HCT116 (cell line): Measurements from ENCODE around the gene TBC1D21. TPM values are rescaled to one million over a fixed set of nuclear protein-coding genes. Genes with fewer than 3 reads are reported as not detected.

ENCODE experiments used
- ATAC-seq: fragments of 200-7000 bp; cut with Tn5 transposase; 2 replicates; pipeline ENCODE4 v1.9.1; 2020; ENCODE audit warnings: mild to moderate bottlenecking, moderate library complexity
- Bru-seq: library from RNA; stranded (reverse); fragments of 400-500 nt; gene quantifications from one replicate; lab custom pipeline; 2021; lab: Mats Ljungman, UMichigan
- BruChase-seq, 2 experiments: library from RNA; stranded (reverse); fragments of 400-500 nt; gene quantifications; one replicate each; lab custom pipeline; 2021; lab: Mats Ljungman, UMichigan
- BruUV-seq: library from RNA; stranded (reverse); fragments of 400-500 nt; replicated peaks from 2 replicates; lab custom pipeline; 2021; lab: Mats Ljungman, UMichigan
- CTCF ChIA-PET: fragments of 300-600 bp; sonication (Branson Sonifier 250); formaldehyde crosslinking; loops from one replicate; lab custom pipeline; 2021; ENCODE audit warnings: antibody characterized with exemption; lab: Charles Lee
- POLR2A ChIA-PET: fragments of 300-600, 350-600 bp; sonication (Branson Sonifier 250); formaldehyde crosslinking; loops from one replicate; lab custom pipeline; 2021; ENCODE audit warnings: antibody characterized with exemption; lab: Charles Lee
- RAD21 ChIA-PET, 2 experiments: fragments of 300-600 bp; sonication (Branson Sonifier 250); formaldehyde crosslinking; loops; one replicate each; lab custom pipeline; 2023; ENCODE audit warnings: low total read pairs in 2 of 2; ENCODE audit not compliant: uncharacterized antibody in 2 of 2, unreplicated experiment in 2 of 2, low non-redundant PET in 1 of 2; lab: Charles Lee
- DNase-seq: peaks from one replicate; pipeline ENCODE4 v3.0.0-alpha.2; 2010; ENCODE audit warnings: low read depth, low spot score
- H2AFZ ChIP-seq: fragments of 200-600 bp; shearing (Covaris generic), sonication (generic); 2 replicates; pipeline ENCODE4 v1.6.1; 2017; ENCODE audit warnings: low read depth, mixed run types, mixed read lengths, antibody characterized with exemption, low read length; ENCODE audit not compliant: poor library complexity, severe bottlenecking
- H3K27ac ChIP-seq: 2 replicates; pipeline ENCODE4 v1.5.1; 2012; ENCODE audit warnings: low read depth, low read length
- H3K27me3 ChIP-seq: fragments of 200-600 bp; sonication (generic); 2 replicates; pipeline ENCODE4 v1.6.1; 2016; ENCODE audit warnings: mixed run types, low read length, mixed read lengths; ENCODE audit not compliant: insufficient read depth
- H3K36me3 ChIP-seq, 2 experiments: fragments of 200-500 bp in 1 of 2; fragments of 200-600 bp in 1 of 2; sonication (Bioruptor generic) in 1 of 2; sonication (generic) in 1 of 2; 2 replicates each; pipeline versions ENCODE4 v1.5.1 to v1.6.1; 2014 to 2016; ENCODE audit warnings: low read length in 2 of 2, inconsistent platforms in 1 of 2, mixed read lengths in 1 of 2, mixed run types in 1 of 2; ENCODE audit not compliant: insufficient read depth in 2 of 2, control insufficient read depth in 1 of 2
- H3K4me1 ChIP-seq, 2 experiments: fragments of 200-600 bp in 1 of 2; sonication (generic) in 1 of 2; 2 replicates each; pipeline versions ENCODE4 v1.5.1 to v1.6.1; 2012 to 2017; ENCODE audit warnings: low read length in 2 of 2, inconsistent platforms in 1 of 2, mild to moderate bottlenecking in 1 of 2, mixed read lengths in 1 of 2, mixed run types in 1 of 2, moderate library complexity in 1 of 2; ENCODE audit not compliant: insufficient read depth in 2 of 2, control insufficient read depth in 1 of 2
- H3K4me2 ChIP-seq: fragments of 200-600 bp; sonication (generic); 2 replicates; pipeline ENCODE4 v1.6.1; 2017; ENCODE audit warnings: mixed run types, low read length, mixed read lengths
- H3K4me3 ChIP-seq, 2 experiments: fragments of 200-600 bp in 1 of 2; sonication (generic) in 1 of 2; replicated peaks in 1 of 2; 2 replicates each; pipeline ENCODE4 v1.5.1; 2011 to 2016; ENCODE audit warnings: low read length in 2 of 2, control low read depth in 1 of 2, low read depth in 1 of 2, mild to moderate bottlenecking in 1 of 2, mixed read lengths in 1 of 2, mixed run types in 1 of 2
- H3K79me2 ChIP-seq: fragments of 200-600 bp; sonication (generic); 2 replicates; pipeline ENCODE4 v1.6.1; 2017; ENCODE audit warnings: mild to moderate bottlenecking, mixed run types, low read length, moderate library complexity, mixed read lengths; ENCODE audit not compliant: insufficient read depth
- H3K9ac ChIP-seq: fragments of 200-600 bp; sonication (generic); 2 replicates; pipeline ENCODE4 v1.6.1; 2016; ENCODE audit warnings: low read length, mixed read lengths
- H3K9me2 ChIP-seq: fragments of 200-600 bp; sonication (generic), shearing (Covaris generic); 2 replicates; pipeline ENCODE4 v1.6.1; 2017; ENCODE audit warnings: mixed run types, mild to moderate bottlenecking, moderate library complexity; ENCODE audit not compliant: insufficient read depth
- H3K9me3 ChIP-seq, 2 experiments: fragments of 200-500 bp in 1 of 2; fragments of 200-600 bp in 1 of 2; sonication (Bioruptor generic) in 1 of 2; sonication (generic) in 1 of 2; 2 replicates each; pipeline ENCODE4 v1.6.1; 2014 to 2017; ENCODE audit warnings: low read length in 2 of 2, mixed read lengths in 2 of 2, inconsistent platforms in 1 of 2, low read depth in 1 of 2, mild to moderate bottlenecking in 1 of 2, mixed run types in 1 of 2, moderate library complexity in 1 of 2; ENCODE audit not compliant: control insufficient read depth in 1 of 2, insufficient read depth in 1 of 2
- H4K20me1 ChIP-seq: fragments of 200-600 bp; sonication (generic), shearing (Covaris generic); 2 replicates; pipeline ENCODE4 v1.6.1; 2017; ENCODE audit warnings: mixed run types, mild to moderate bottlenecking, moderate library complexity; ENCODE audit not compliant: insufficient read depth
- EZH2 ChIP-seq: fragments of 200-600 bp; sonication (generic); IDR thresholded peaks from 2 replicates; pipeline ENCODE4 v1.6.1; 2017; ENCODE audit warnings: antibody characterized with exemption, mixed run types
- EZH2phosphoT487 ChIP-seq: fragments of 200-600 bp; IDR thresholded peaks from 2 replicates; pipeline ENCODE4 v1.6.1; 2018; ENCODE audit warnings: antibody characterized with exemption, borderline replicate concordance
- JUND ChIP-seq: IDR thresholded peaks from 2 replicates; pipeline ENCODE4 v1.6.1; 2012
- SIN3A ChIP-seq: IDR thresholded peaks from 2 replicates; pipeline ENCODE4 v1.6.1; 2012; ENCODE audit warnings: low read depth
- ZNF274 ChIP-seq: fragments of 200-500 bp; sonication (Bioruptor generic); IDR thresholded peaks from 2 replicates; pipeline ENCODE4 v1.6.1; 2014; ENCODE audit warnings: mild to moderate bottlenecking, low read depth, low read length, inconsistent platforms
- intact Hi-C: fragments of 100-400 bp; cut with micrococcal nuclease; formaldehyde crosslinking; loops from 2 replicates; pipeline ENCODE4 v1.10.0; 2022
- long read RNA-seq: library from polyadenylated mRNA; unstranded; transcript quantifications from one replicate; pipeline ENCODE4 v2.0.0, GENCODE V29; 2021; ENCODE audit not compliant: unreplicated experiment
- polyA plus RNA-seq: library from polyadenylated mRNA; unstranded; fragments of >200 nt; gene quantifications from 2 replicates; pipeline ENCODE4 v1.2.1, GENCODE V29; 2012; ENCODE audit warnings: missing spikeins
- total RNA-seq: library from RNA; stranded (reverse); gene quantifications from one replicate; pipeline ENCODE4 v1.2.1, GENCODE V29; 2021; ENCODE audit not compliant: unreplicated experiment

TBC1D21 gene
- total RNA-seq: not detected
- polyA plus RNA-seq: not detected in 2 replicates
- Bru-seq, nascent RNA: not detected
- not detected for BruChase-seq, experiment 1, labeled RNA remaining after a 6-hour chase
- not detected for BruChase-seq, experiment 2, labeled RNA remaining after a 2-hour chase
- long read RNA-seq: 0 reads

GRCh38 chr15:73873456-73873855, at the start of gene TBC1D21:
TSS of gene TBC1D21 (plus strand) at chr15:73873564. CDS start at chr15:73873710, 146 bp downstream.
- no peaks in the 10 kb centered on the region for H4K20me1 ChIP-seq
- CTCF ChIA-PET: interaction anchor here (0.7 to 2.8 kb wide), 19 partner anchors 8 to 237 kb away, joined by 3 to 30 read pairs (median 5); partner anchors contain the start of gene LOXL1
- no TSS peak for BruUV-seq

GRCh38 chr15:73826711-73827251, 46.6 kb upstream of the TBC1D21 start:
- intact Hi-C loops: no loop called here
- no peaks in the 10 kb centered on the region for H4K20me1 ChIP-seq
- TF ChIP-seq EZH2 (no peak), ZNF274 (no peak), JUND (no peak)
- TF ChIP-seq, all 23 proteins: peak for 0
- RAD21 ChIA-PET: no interaction called here
- Histone ChIP-seq H3K4me3 (no peak overlapping the region), H3K27me3 (peaks cover 65% of the 10 kb centered on the region), H2AFZ (no peak overlapping the region), H3K27ac (no peak overlapping the region), H3K36me3 (no peaks in the 10 kb centered on the region), H3K79me2 (no peaks in the 10 kb centered on the region), H3K4me1 (no peaks in the 10 kb centered on the region), H3K9ac (no peak overlapping the region), H3K4me2 (no peak overlapping the region), H3K9me2 (no peaks in the 10 kb centered on the region), H3K9me3 (no peaks in the 10 kb centered on the region)
- ATAC-seq (peak; percentile 61), DNase-seq (no peak)
- BruUV-seq: no TSS peak
- CTCF ChIA-PET: no interaction called here
- POLR2A ChIA-PET: no interaction called here

More at GRCh38 chr15:73873456-73873855, at the start of gene TBC1D21:
- no peak within 1 kb of the TSS for H3K9ac ChIP-seq
- ChIA-PET POLR2A (no interaction called here), RAD21 (interaction anchor here in 1 of 2 experiments (0.9 kb wide), 1 partner anchor 91 kb away, joined by 3 read pairs; no protein-coding TSS in a partner anchor)
- no peak within 1 kb of the TSS for H3K27ac ChIP-seq
- no peaks in the 10 kb centered on the region for H3K9me2 ChIP-seq
- no peaks in the 10 kb centered on the region for H3K4me1 ChIP-seq
- H3K79me2 ChIP-seq: no peaks in the 10 kb centered on the region
- no peak within 1 kb of the TSS for H3K4me3 ChIP-seq
- H3K9me3 ChIP-seq: no peaks in the 10 kb centered on the region
- H3K4me2 ChIP-seq: no peak within 1 kb of the TSS
- DNase-seq: no peak
- intact Hi-C loops: no loop called here
- H3K36me3 ChIP-seq: no peaks in the 10 kb centered on the region
- H2AFZ ChIP-seq: peak within 1 kb of the TSS; percentile 88
- ATAC-seq: no peak
- TF ChIP-seq EZH2phosphoT487: no peak
- TF ChIP-seq SIN3A: no peak
- peaks cover 49% of the 10 kb centered on the region; the same call in 1 of the 2 replicates for H3K27me3 ChIP-seq
